H1 (cell line): ENCODE results near the gene LIX1L. TPM values are rescaled to one million over a fixed set of nuclear protein-coding genes. Genes with fewer than 3 reads are reported as not detected.

Experiments
- CTCF ChIA-PET: fragments of 300-600 bp; sonication (Branson Sonifier 250); formaldehyde crosslinking; loops from one replicate; lab custom pipeline; 2021; ENCODE audit not compliant: partially characterized antibody; lab: Charles Lee
- POLR2A ChIA-PET: fragments of 300-600 bp; sonication (Branson Sonifier 250); formaldehyde crosslinking; loops from one replicate; lab custom pipeline; 2021; ENCODE audit warnings: inconsistent platforms; ENCODE audit not compliant: partially characterized antibody; lab: Charles Lee
- DNase-seq, 2 experiments: peaks; one replicate each; pipeline versions ENCODE4 v3.0.0 to v3.0.0-alpha.2; 2010 to 2022; ENCODE audit warnings: low spot score in 2 of 2, low read depth in 1 of 2, mixed read lengths in 1 of 2
- FAIRE-seq: peaks from 2 replicates; lab custom pipeline; 2011; peaks lifted over from hg19 to GRCh38; lab: Jason Lieb, UNC
- H2AFZ ChIP-seq: 2 replicates; pipeline ENCODE4 v1.8.1; 2012; ENCODE audit warnings: low read length, inconsistent platforms
- H2AK5ac ChIP-seq: 2 replicates; pipeline ENCODE4 v1.6.1; 2013; ENCODE audit warnings: low read depth, low read length
- H2BK120ac ChIP-seq: replicated peaks from 2 replicates; pipeline ENCODE3; 2013; ENCODE audit warnings: low read depth, low read length, inconsistent platforms
- H2BK12ac ChIP-seq: 2 replicates; pipeline ENCODE4 v1.6.1; 2013; ENCODE audit warnings: low read depth, low read length
- H2BK15ac ChIP-seq: 2 replicates; pipeline ENCODE4 v1.6.1; 2013; ENCODE audit warnings: low read length
- H2BK20ac ChIP-seq: 2 replicates; pipeline ENCODE4 v1.6.1; 2013; ENCODE audit warnings: low read length
- H2BK5ac ChIP-seq: 2 replicates; pipeline ENCODE4 v1.6.1; 2013; ENCODE audit warnings: low read depth, low read length
- H3K14ac ChIP-seq: 2 replicates; pipeline ENCODE4 v1.6.1; 2013; ENCODE audit warnings: inconsistent platforms; ENCODE audit not compliant: insufficient read length
- H3K18ac ChIP-seq: 2 replicates; pipeline ENCODE4 v1.6.1; 2013; ENCODE audit warnings: low read length; ENCODE audit errors: extremely low read depth
- H3K23ac ChIP-seq: 2 replicates; pipeline ENCODE4 v1.6.1; 2013; ENCODE audit warnings: inconsistent platforms; ENCODE audit not compliant: insufficient read length
- H3K23me2 ChIP-seq: 2 replicates; pipeline ENCODE4 v1.6.1; 2013; ENCODE audit warnings: low read depth, low read length
- H3K27ac ChIP-seq: 2 replicates; pipeline ENCODE4 v1.6.1; 2011; ENCODE audit warnings: low read depth, low read length, inconsistent platforms
- H3K27me3 ChIP-seq, 4 experiments: replicated peaks in 1 of 4; 1 replicate in 1 of 4; 2 replicates in 3 of 4; pipeline versions ENCODE4 v1.6.1 to v1.8.1; 2011 to 2013; ENCODE audit warnings: low read length in 3 of 4, mild to moderate bottlenecking in 3 of 4, inconsistent platforms in 2 of 4, mixed read lengths in 2 of 4, moderate library complexity in 1 of 4; ENCODE audit not compliant: control insufficient read depth in 3 of 4, insufficient read depth in 3 of 4; ENCODE audit errors: extremely low read depth in 1 of 4
- H3K36me3 ChIP-seq, 4 experiments: 2 replicates each; pipeline versions ENCODE4 v1.6.1 to v1.8.1; 2011 to 2013; ENCODE audit warnings: mild to moderate bottlenecking in 4 of 4, low read length in 3 of 4, moderate library complexity in 2 of 4, control low read depth in 1 of 4, inconsistent platforms in 1 of 4; ENCODE audit not compliant: insufficient read depth in 4 of 4, control insufficient read depth in 2 of 4
- H3K4ac ChIP-seq: replicated peaks from 2 replicates; pipeline ENCODE3; 2013; ENCODE audit warnings: low read length, low read depth, mixed read lengths, inconsistent platforms; ENCODE audit not compliant: insufficient read length
- H3K4me1 ChIP-seq, 4 experiments: replicated peaks in 1 of 4; 1 replicate in 1 of 4; 2 replicates in 3 of 4; pipeline versions ENCODE4 v1.6.1 to v1.8.1; 2011 to 2013; ENCODE audit warnings: low read length in 3 of 4, inconsistent platforms in 2 of 4, mixed read lengths in 1 of 4; ENCODE audit not compliant: insufficient read depth in 4 of 4, control insufficient read depth in 3 of 4
- H3K4me2 ChIP-seq, 2 experiments: 2 replicates each; pipeline versions ENCODE4 v1.6.1 to v1.8.1; 2011 to 2013; ENCODE audit warnings: low read depth in 2 of 2, low read length in 2 of 2, control low read depth in 1 of 2, inconsistent platforms in 1 of 2, mild to moderate bottlenecking in 1 of 2; ENCODE audit not compliant: insufficient read depth in 1 of 2
- H3K4me3 ChIP-seq, 4 experiments: fragments of 200-600, 300-600 bp in 1 of 4; sonication (generic), shearing (Covaris generic), sonication (Bioruptor Twin) in 1 of 4; 2 replicates each; pipeline versions ENCODE4 v1.5.1 to v1.8.1; 2011 to 2016; ENCODE audit warnings: low read length in 4 of 4, low read depth in 3 of 4, control low read depth in 2 of 4, inconsistent platforms in 2 of 4, mild to moderate bottlenecking in 2 of 4, mixed read lengths in 1 of 4, moderate library complexity in 1 of 4; ENCODE audit not compliant: insufficient read depth in 2 of 4; ENCODE audit errors: extremely low read depth in 1 of 4
- H3K56ac ChIP-seq: replicated peaks from 2 replicates; pipeline ENCODE3; 2013; ENCODE audit warnings: low read depth, mild to moderate bottlenecking, mixed read lengths, low read length, inconsistent platforms; ENCODE audit not compliant: insufficient read length
- H3K79me1 ChIP-seq: 2 replicates; pipeline ENCODE4 v1.6.1; 2013; ENCODE audit warnings: low read depth, low read length, control low read depth
- H3K79me2 ChIP-seq, 2 experiments: 2 replicates each; pipeline versions ENCODE4 v1.6.1 to v1.8.1; 2012 to 2013; ENCODE audit warnings: low read length in 2 of 2, mild to moderate bottlenecking in 2 of 2, inconsistent platforms in 1 of 2; ENCODE audit not compliant: insufficient read depth in 2 of 2, control insufficient read depth in 1 of 2
- H3K9ac ChIP-seq, 4 experiments: replicated peaks in 1 of 4; 1 replicate in 1 of 4; 2 replicates in 3 of 4; pipeline versions ENCODE4 v1.6.1 to v1.8.1; 2011 to 2013; ENCODE audit warnings: low read depth in 3 of 4, low read length in 3 of 4, control low read depth in 2 of 4, mild to moderate bottlenecking in 2 of 4, moderate library complexity in 2 of 4, inconsistent platforms in 1 of 4; ENCODE audit errors: extremely low read depth in 1 of 4
- H3K9me3 ChIP-seq, 2 experiments: 2 replicates each; pipeline versions ENCODE4 v1.6.1 to v1.8.1; 2012 to 2013; ENCODE audit warnings: mild to moderate bottlenecking in 2 of 2, moderate library complexity in 2 of 2, control low read depth in 1 of 2, inconsistent platforms in 1 of 2, low read depth in 1 of 2, low read length in 1 of 2, mixed read lengths in 1 of 2; ENCODE audit not compliant: insufficient read depth in 2 of 2
- H4K20me1 ChIP-seq, 2 experiments: replicated peaks in 1 of 2; 2 replicates each; pipeline versions ENCODE3 to v1.8.1; 2011 to 2013; ENCODE audit warnings: inconsistent platforms in 2 of 2, low read length in 2 of 2, mild to moderate bottlenecking in 1 of 2; ENCODE audit not compliant: insufficient read depth in 2 of 2, control insufficient read depth in 1 of 2
- H4K5ac ChIP-seq: 2 replicates; pipeline ENCODE4 v1.6.1; 2013; ENCODE audit warnings: low read length, low read depth, mixed read lengths, inconsistent platforms; ENCODE audit not compliant: insufficient read length
- H4K8ac ChIP-seq: 2 replicates; pipeline ENCODE4 v1.8.0; 2013; ENCODE audit warnings: mild to moderate bottlenecking, moderate library complexity, low read length, inconsistent platforms; ENCODE audit not compliant: insufficient read depth; ENCODE audit errors: extremely low read depth
- H4K91ac ChIP-seq: replicated peaks from 2 replicates; pipeline ENCODE3; 2013; ENCODE audit warnings: low read length, mixed read lengths, inconsistent platforms; ENCODE audit not compliant: insufficient read length
- BRCA1 ChIP-seq: IDR thresholded peaks from 2 replicates; pipeline ENCODE4 v1.6.1; 2012; ENCODE audit warnings: low read depth, low read length, improper control_type of control experiment
- WGBS, 2 experiments: shearing (Covaris generic) in 1 of 2; methylation state at CpG; one replicate each; pipeline versions ENCODE4 v1.1.6 to v1.1.7; 2013 to 2015; ENCODE audit warnings: low lambda C conversion rate in 2 of 2, mixed read lengths in 2 of 2, inconsistent platforms in 1 of 2, low coverage in 1 of 2, missing lambda C conversion rate in 1 of 2; ENCODE audit not compliant: insufficient replicate concordance in 2 of 2, insufficient coverage in 1 of 2, insufficient read length in 1 of 2; ENCODE audit errors: extremely low coverage in 1 of 2, missing lambda C conversion rate in 1 of 2; 5-methylcytosine and 5-hydroxymethylcytosine counted together
- polyA plus RNA-seq, 7 experiments: library from polyadenylated mRNA; depleted of rRNA in 3 of 7; stranded (reverse) in 5 of 7; unstranded in 2 of 7; fragments of >200 nt in 5 of 7; fragments of 200-250 nt in 2 of 7; gene quantifications; 1 replicate in 5 of 7; 2 replicates in 1 of 7; 4 replicates in 1 of 7; pipeline versions ENCODE4 v1.2.1 to v1.2.3, GENCODE V29; 2011 to 2013; ENCODE audit warnings: missing spikeins in 2 of 7, mixed read lengths in 2 of 7
- total RNA-seq: library from RNA; stranded (reverse); fragmentation: NEBNext Ultra II Directional; extraction: Animal tissue kit (Norgen Biotek cat#: 25700); gene quantifications from 2 replicates; pipeline ENCODE4 v1.2.1, GENCODE V29; 2021

The LIX1L gene
- total and polyA plus RNA-seq, 2 of the 8 experiments (the other 6 are each of a cell fraction or from before 2014, with no cell fraction given), result 2.9 to 3.7 TPM

DNA sequence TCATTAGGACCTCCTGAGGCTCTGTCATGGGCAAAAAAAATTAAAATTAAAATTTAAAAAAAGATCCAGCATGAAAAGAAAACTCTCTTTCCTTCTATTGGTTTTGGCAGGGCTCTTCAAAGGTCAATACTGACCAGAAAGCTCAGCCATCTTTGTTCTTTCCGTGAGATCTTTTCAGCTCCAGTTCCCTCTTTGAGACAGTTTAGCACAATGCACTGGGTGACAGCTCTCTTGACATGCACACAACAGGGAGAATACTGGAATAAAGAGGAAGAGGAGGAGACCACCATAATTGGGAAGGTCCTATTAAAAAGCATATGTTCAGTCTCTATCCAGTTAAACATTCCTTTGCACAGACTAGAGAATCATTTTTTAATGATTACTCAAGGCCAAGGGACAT lies 6.3 kb downstream of the LIX1L start:
- Histone ChIP-seq H3K56ac (no peak overlapping the region), H4K5ac (no peak overlapping the region), H2BK120ac (no peak overlapping the region), H3K36me3 (no peaks in the 10 kb centered on the region), H3K4me1 (peaks cover 0 to 8% (median 2%) of the 10 kb centered on the region in 4 experiments; a peak in 4 of 7 replicates), H3K9ac (no peak overlapping the region), H3K23ac (no peak overlapping the region), H4K91ac (no peak overlapping the region), H2AK5ac (no peak overlapping the region), H3K23me2 (no peaks in the 10 kb centered on the region), H2BK20ac (no peak overlapping the region), H3K4ac (no peak overlapping the region), H2BK12ac (no peak overlapping the region), H4K20me1 (no peaks in the 10 kb centered on the region), H3K27me3 (peaks cover 0 to 16% (median 7%) of the 10 kb centered on the region in 4 experiments; a peak in 5 of 7 replicates), H3K9me3 (no peaks in the 10 kb centered on the region), H2BK15ac (no peak overlapping the region), H2AFZ (no peak overlapping the region), H3K18ac (no peak overlapping the region), H3K14ac (no peak overlapping the region), H3K27ac (no peak overlapping the region), H3K79me2 (no peaks in the 10 kb centered on the region), H2BK5ac (no peak overlapping the region), H3K4me3 (no peak overlapping the region), H4K8ac (no peak overlapping the region), H3K79me1 (no peaks in the 10 kb centered on the region), H3K4me2 (no peak overlapping the region)
- DNase-seq, result no peak
- ChIA-PET POLR2A (interaction anchor here (2.2 kb wide), 1 partner anchor 12 kb away, joined by 6 read pairs; the partner anchor contains the start of genes ANKRD34A and POLR3GL), CTCF (no interaction called here)
- 71% methylated on average over 1 of the region's 1 CpG; no CpG with 5 or more reads in 1 of the 2 experiments for WGBS, 2 experiments
- FAIRE-seq, result no peak
- TF ChIP-seq BRCA1, result no peak
